8988T (cell line): ENCODE data around the gene MINDY2.

Source experiments
- DNase-seq: peaks from one replicate; pipeline ENCODE4 v3.0.0; 2011

Gene MINDY2, protein sequence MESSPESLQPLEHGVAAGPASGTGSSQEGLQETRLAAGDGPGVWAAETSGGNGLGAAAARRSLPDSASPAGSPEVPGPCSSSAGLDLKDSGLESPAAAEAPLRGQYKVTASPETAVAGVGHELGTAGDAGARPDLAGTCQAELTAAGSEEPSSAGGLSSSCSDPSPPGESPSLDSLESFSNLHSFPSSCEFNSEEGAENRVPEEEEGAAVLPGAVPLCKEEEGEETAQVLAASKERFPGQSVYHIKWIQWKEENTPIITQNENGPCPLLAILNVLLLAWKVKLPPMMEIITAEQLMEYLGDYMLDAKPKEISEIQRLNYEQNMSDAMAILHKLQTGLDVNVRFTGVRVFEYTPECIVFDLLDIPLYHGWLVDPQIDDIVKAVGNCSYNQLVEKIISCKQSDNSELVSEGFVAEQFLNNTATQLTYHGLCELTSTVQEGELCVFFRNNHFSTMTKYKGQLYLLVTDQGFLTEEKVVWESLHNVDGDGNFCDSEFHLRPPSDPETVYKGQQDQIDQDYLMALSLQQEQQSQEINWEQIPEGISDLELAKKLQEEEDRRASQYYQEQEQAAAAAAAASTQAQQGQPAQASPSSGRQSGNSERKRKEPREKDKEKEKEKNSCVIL

DNA sequence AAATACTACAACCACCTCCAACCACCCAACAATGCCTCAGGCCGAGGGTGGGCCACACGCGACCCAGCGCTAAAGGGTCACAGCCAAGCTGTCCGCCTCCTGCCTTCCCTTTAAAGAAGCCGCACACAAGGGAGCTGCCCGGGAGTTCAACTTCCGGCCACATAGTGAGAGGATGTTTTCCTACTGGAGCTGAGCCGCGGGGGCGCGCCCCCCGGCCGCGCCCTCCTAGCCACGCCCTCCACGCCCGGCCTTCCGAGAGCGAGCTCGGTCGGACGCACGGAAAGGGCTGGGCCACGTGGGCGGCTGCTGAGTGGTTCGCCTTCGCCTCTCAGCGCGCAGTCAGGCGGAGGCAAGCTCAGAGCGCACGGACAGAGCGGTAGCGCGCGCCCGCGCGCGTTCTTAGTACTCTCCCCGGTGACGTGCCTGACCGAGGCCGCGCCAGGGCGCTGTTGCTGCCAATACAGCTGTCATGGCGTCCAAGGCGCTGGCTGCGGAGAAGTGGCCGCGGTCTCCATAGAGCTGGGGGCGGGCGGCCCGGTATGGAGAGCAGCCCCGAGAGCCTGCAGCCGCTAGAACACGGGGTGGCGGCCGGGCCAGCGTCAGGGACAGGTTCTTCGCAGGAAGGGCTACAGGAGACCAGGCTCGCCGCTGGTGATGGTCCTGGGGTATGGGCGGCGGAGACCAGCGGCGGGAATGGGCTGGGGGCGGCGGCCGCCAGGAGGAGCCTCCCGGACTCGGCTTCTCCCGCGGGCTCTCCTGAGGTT is at the start of gene MINDY2:
TSS of gene MINDY2 (plus strand) at position 446 of the 764 bp plus-strand sequence. CDS start at position 540, 94 bp downstream.
- peak; percentile 51 for DNase-seq

DNA sequence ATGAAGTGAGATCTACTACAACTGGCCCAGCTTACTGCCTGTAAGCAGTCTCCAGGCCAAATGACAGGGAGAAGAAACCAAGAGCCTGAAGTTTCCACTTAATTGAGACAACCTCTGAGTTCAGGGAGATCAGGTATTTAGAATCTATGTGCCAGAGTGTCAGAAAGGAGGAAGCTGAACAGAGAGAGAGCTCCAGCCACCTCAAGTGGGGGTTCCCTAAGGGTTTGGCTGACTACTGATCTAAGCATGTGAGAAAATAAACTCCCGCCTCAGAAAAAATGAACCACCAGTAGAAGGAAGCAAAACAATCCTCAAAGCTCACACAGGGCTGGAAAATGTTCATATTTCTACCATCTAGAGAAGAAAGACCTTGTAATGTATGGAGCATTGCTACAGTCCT is 46.6 kb upstream of the MINDY2 start:
- DNase-seq = no peak

DNA sequence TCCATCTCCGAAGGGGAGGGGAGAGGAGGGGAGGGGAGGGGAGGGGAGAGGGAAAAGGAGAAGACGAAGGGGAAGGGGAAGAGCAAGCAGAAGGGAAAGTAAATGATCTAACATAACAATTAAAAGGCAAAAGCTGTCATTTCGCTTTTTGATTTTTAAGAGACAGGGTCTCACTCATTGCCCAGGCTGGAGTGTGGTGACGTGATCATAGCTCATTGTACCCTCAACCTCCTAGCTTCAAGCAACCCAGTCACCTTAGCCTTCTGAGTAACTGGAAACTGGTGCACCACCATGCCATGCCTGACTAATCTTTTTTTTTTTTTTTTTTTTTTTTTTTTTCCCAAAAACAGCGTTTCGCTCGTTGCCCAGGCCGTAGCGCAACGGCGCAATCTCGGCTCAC is 44.2 kb upstream of the MINDY2 start:
- DNase-seq = no peak

DNA sequence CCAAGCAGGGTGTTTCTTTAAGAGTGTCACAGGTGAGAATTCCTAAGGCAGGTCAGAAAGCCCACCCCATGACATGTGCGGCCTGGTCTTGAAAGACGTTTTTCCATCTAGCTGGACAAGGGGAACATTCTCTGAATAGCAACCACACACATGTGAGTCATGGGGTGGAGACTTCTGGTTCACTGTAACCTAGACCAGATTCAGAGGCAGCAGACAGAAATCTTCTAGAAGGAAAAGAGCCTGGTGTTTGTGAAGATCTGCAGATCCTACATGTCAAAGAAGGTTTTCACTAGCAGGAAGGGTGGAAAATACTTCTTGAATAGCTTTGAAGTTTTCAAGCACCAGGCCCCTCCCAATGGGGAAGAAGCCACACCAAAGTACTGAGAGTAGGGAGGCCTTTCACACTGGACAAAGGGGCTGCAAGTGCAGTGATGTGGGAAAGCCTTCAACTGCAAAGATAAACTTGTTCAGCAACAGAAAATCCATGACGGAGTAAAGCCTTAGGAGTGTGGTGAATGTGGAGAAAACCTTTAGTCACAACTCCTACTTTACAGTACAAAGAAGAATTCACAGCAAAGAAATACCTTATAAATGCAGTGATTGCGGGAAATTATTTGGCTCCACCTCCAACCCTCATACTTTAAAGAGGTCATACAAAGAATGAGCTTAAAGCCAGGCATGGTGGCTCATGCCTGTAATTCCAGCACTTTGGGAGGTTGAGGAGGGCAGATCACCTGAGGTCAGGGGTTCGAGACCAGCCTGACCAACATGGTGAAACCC is 39.2 kb upstream of the MINDY2 start:
- DNase-seq = no peak

DNA sequence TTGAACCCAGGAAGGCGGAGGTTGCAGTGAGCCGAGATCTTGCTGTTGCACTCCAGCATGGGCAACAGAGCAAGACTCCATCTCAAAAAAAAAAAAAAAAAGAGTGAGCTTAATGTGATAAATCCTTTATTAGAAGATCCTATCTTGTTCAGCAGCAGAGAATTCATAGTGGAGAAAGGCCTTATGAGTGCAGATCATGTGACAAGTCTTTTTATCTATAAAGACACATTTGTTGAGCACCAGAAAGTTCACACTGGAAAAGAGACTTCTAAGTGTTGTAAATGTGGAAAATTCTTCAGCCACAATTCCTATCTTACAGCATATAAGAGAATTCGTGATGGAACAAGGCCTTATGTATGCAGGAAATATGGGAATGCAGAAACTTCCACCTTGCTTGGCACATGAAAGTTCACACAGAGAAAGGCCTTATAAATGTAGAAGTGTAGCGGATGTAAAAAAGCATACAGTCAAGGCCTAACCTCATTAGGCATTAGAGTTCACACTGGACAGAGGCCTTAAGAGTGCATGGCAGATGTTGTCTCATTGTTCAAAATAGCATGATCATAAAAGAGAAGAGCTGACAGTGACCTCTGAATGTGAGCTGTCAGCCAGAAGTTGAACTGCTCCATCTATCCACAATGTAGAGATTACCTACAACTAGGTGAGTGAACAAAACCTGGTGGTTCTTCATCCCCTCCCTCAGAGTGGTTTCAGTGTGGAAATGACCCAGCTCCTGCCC is 38.3 kb upstream of the MINDY2 start:
- DNase-seq = no peak

DNA sequence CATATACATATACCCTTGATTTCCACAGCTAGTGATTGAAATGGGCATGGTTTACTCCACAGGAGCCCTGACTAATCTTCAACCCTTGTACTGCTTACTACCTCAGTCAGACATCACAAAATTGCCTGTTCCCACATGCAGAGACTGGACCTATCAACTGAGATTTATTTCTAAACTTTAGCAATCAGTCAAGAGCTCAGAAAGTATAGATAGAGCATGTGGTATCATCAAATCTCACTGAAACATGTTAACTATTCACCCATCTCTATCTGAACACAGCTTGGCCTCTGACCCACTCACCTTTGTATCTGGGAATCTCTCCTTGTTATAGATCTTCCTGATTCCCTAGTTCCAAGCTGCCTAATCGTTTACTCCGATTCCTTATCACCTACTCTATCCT is 36.2 kb upstream of the MINDY2 start:
- DNase-seq = no peak

DNA sequence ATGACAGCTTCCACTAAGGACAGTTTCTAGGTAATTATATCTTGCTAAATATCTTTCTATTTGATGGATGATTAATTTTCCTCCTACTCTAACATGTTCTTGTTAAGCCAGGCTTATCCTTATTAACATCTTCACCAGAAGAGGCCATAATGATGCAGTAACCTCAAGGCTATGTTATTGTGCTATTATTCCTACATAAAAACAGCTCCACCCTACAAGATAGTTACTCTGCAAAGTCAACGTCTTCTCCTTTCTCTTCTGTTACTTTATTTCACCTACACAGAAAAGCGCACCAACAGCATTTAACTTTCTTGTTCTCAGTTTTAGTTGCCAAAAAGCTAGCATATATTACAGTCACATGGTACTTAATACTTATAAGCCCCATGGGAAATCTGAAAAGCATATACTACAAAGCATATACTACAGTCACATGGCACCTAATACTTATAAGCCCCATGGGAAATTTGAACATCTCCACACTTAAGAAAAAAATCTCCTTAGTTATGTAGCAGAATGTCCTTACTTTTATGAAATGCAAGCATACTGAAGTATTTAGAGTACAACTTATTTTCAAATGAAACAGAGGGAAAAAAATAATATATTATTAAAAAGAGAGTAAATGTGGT is 35.0 kb upstream of the MINDY2 start:
- DNase-seq = no peak

DNA sequence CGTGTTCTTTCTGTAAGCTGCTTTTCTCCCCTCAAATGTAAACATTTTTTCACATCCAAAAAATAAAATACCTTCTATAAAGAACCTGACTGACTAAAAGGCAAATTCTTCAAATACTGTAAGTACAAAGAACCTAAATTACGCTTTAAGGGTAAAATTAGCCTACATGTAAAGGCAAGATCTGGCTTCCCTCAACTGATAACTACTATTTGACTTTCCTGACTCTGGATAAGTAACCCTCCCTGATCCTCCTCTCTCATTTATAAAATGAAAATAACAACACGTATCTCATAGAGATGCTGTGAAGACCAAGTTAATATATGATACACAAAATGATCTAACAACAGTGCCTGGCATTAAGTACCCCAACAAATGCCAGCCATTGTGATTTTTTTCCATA is 33.8 kb upstream of the MINDY2 start:
- DNase-seq = no peak

DNA sequence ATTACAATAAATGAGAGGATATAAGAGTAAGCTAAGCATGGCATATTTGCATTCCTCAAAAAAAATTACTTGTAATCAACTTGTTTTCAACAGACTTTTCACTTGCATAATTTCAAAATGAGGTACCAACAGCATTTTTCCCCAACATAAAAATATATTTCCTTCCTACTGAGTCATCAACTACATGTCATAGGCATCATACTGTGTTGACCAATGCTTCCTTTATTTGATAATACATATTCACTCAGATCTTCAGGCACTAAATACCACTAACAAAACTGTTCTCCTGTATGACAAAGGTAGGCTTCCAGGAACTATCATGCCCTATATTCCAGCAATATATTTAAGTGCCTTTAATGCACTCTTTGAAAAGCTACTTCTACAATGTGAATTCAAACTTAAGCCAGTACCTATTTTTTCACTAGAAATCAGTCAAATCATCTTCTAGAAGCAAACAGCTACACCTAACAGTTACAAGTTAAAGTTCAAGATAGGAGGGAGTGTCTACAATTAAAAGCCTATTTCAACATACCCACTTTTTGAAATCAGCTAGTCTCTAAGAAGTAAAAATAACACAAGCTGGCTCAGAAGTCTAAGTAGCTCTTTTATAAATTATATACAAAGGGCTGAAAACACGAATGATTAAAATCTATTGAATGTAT is 32.9 kb upstream of the MINDY2 start:
- no peak for DNase-seq

DNA sequence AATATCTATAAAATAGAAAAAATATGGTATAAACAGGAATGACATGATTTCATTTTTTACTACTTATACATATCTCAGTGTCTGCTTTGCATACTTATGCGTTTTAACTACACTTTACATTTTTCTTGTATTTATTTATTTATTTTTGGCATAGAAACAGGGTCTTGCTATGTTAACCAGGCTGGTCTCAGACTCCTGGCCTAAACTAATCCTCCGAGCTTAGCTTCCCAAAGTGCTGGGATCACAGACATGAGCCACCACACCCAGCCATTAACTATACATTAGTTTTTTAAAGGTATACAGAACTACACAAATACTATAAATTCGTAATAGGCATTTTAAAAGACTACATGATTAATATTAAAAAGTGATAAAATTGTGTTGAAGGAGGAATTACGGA is 30.7 kb upstream of the MINDY2 start:
- no peak for DNase-seq

DNA sequence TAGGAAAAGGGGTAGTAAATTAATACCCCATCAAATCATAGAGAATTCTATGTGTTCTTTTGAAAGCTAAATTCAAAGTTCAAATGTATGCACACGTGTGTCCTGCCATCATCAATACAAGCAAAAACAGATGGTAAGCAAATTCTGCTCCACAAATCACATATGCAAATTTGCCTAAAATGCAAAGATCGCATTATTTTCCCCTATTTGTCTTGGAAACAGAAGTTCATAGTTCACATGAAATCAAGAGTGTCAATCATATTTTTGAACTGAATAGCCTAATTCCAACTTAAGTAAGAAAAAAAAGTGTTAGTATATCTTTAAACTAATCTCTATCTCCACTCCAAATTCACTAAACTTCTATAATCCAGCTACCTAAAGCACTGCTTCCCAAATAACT is 30.1 kb upstream of the MINDY2 start:
- no peak for DNase-seq

DNA sequence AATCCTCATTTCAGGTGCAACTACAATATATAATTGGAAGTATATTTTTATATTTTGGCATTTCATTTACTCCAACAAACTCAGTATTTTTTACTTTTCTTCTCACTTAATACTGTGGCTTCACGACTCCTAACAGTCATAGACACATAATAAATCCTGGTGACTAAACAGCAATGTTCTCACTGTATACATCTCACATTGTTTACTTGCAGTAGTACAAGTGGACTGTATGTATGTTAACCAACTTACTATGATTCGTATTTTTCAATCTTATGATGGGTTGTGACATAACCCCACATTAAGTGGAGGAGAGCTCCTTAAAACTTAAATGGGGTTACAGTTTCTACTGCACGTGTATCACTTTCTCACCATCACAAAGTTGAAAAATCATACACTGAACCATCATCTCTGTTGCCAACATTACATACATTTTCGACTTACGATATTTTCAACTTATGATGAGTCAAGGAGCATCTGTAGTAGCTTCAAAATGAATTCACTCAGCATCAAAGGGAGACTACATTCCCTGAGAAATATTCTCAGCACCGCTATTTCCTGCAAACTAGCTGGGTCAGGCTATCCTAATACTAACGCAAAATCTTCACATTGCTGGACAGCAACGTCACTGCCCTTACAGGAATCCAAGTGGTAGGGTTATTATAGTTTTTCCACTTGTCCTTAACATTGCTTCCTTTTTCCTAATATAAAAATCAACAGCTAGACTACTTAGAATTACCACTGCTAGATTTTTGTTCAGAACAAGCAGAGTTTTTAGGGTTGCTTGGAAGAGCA is 28.9 kb upstream of the MINDY2 start:
- no peak for DNase-seq

DNA sequence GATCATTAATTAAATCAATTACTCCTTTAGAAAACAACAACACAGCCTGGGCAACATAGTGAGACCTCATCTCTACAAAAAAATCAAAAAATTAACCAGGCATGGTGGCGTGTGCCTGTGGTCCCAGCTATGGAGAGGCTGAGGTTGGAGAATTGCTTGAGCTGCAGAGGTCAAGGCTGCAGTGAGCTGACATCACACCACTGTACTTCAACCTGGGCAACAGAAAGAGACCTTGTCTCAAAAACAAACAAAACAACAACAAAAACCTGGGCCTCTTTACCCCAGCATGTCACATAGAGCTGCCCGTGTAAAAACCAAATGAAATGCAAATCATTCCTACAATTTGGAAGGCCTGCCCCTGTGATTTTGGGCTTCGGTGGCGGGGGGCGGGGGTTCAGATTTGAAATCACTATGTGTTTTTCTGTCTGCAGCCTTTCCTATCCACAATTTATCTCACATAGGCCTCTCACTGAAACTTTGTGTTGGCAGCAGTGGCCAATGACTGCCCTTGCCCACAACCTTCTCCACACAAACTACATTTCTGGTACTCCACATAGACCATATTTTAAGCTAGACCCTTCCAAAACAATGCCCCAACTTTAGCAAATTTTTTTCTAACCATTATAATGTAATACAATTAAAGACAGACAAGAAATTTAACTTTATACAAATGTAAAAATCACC is 28.1 kb upstream of the MINDY2 start:
- no peak for DNase-seq

DNA sequence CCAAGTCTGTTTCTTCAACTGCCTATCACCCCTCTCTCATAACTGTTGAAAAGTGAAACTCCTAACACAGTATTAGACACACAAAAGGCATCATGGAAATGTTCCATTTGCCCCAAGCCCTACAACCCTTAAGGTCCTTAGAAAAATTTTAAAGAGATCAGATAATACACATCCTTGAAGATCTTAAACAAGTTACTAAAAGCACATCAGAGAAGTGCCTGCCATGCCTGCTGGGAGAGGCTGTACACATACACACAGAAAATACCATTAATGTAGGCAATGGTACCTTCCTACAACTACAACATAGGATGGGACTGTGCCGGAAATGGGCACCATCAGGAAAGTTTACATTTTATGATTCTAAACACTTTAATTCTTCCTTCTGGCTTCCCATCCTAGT is 24.9 kb upstream of the MINDY2 start:
- DNase-seq = no peak

DNA sequence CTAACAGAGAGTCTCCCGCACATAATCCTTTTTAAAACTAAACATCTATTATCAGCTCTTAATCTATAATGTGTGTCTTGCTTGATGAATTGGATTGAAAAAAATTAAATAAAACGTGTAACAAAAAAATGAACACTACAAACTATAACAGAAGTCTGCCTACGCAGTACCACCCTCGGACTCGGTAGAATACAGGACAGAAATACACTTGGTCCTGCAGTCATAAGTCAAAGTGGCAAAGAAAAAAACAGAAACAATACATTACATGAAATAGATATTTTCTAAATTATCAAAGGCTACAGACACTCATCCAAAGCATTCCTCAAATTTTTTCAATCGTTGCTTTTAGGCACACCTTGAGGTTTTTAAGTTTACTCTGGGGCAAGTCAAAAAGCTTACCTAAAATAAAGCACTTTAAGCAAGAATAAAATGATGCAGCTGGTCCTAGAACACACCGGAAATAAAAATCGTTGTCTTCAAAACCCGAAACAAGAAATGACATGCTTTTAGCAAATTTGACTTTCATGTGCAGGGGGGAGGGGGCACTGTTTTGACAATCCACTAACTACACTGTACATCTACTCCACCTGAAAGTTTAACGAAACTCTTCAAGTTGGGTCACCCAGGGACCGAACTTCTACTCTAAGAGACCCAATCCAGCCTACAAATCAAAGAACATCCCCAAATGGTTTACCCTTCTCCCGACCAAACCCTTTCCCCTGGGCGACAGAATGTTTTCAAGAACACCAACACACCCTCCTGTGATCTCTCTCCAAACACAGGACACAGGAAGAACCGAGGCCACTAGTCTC is 22.9 kb upstream of the MINDY2 start:
- no peak for DNase-seq

DNA sequence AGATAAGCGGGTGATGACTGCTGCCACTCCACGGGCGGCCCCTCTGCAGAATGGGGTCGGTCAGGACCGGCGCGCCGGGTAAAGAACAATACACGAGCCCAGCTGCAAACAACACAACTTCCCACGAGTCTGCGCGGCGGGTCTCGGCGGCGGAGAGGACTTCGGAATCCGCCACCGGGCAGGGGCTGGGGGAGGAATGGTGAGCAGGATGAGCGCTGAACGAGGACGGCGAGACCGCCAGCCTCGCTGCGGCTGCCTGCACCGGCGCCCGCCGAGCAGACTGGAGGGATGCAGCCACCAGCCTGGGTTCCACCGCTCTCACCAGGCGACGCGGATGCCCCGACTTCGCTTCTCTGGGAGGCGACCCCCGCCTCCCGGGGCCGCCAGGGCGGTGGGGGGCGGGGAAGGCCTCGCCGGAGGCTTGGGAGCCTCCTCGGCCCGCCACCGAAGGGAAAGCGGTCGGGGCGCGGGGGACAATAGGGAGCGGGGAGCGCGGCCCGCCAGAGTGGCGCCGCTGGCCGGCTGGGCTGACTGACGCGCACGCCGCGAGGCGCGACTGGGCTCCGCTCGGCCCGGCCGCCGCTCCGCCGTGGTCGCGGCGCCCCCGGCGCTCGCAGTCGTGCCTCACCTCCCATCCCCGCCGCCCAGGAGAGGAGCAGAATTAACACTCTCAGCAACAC is 22.1 kb upstream of the MINDY2 start:
- DNase-seq = no peak

DNA sequence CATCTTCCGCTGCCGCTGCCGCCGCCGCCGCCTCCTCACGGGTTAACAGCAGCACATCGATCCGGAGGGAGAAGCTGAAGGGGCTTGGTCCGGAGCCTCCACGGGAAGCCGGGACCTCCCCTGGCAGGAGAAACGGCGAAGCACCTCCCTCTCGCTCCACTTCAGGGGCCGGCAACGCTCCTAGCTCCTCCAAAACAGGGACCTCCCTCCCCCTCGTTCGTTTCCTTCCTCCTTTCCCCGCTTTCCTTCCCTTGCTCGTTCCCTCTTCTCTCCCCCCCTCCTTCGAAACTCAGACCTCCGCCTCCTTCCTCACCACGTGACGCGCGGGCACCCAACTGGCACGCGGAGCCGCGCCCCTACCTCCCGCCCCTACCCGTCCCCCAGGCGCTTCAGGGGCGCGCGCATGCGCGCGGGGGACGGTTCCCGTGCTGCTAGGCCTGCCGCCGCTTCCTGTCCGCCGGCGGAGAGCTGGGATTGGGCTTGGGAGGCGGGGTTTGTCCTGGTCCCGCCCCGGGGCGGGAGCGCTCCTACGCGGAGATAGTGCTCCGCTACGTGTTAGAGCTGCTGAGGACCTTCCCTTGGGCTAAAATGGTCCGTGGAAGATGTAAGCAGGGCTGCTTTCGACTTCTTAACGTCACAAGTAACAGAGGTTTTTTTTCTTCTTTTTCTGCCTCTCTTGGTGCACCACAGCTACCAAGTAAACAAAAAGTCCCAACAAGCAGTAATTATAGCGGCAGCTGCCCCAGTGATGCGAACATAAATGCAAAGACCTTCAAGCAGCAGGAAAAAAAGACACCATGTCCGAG is 21.4 kb upstream of the MINDY2 start, which contains the start of gene ADAM10:
TSS of gene ADAM10 (minus strand) at position 176 of the 806 bp plus-strand sequence. CDS start at position 3, 173 bp downstream.
- DNase-seq = peak; percentile 87
